Ascending aorta (tissue), 2 donors: ENCODE measurements around the gene PDZRN4. TPM values are rescaled to one million over a fixed set of nuclear protein-coding genes. Genes with fewer than 3 reads are reported as not detected.

Experiments
- DNase-seq, 2 donors: peaks; one replicate each; pipeline ENCODE4 v3.0.0-alpha.2; 2019; ENCODE audit warnings: low spot score in 2 of 2
- H3K27ac ChIP-seq, 2 donors: fragments of 200-600 bp; sonication (generic); one replicate each; pipeline ENCODE4 v1.5.1; 2016 to 2017; ENCODE audit warnings: mild to moderate bottlenecking in 1 of 2
- H3K27me3 ChIP-seq: fragments of 200-600 bp; sonication (generic); one replicate; pipeline ENCODE4 v1.5.1; 2017
- H3K36me3 ChIP-seq, 2 donors: fragments of 200-600 bp; sonication (generic); one replicate each; pipeline ENCODE4 v1.5.1; 2016
- H3K4me1 ChIP-seq, 2 donors: fragments of 200-600 bp; sonication (generic); one replicate each; pipeline ENCODE4 v1.5.1; 2016 to 2017; ENCODE audit warnings: mild to moderate bottlenecking in 1 of 2
- H3K4me3 ChIP-seq, 2 donors: fragments of 200-600 bp; sonication (generic); one replicate each; pipeline ENCODE4 v1.5.1; 2016 to 2017; ENCODE audit warnings: mild to moderate bottlenecking in 1 of 2
- H3K9me3 ChIP-seq, 2 donors: fragments of 200-600 bp; sonication (generic); one replicate each; pipeline ENCODE4 v1.5.1; 2016
- CTCF ChIP-seq, 3 experiments: fragments of 200-600 bp in 2 of 3; fragments of 450-650 bp in 1 of 3; sonication (generic) in 2 of 3; IDR thresholded peaks; one replicate each; pipeline ENCODE4 v1.5.1; 2016 to 2019; ENCODE audit warnings: antibody characterized with exemption in 3 of 3, mild to moderate bottlenecking in 1 of 3, moderate library complexity in 1 of 3
- intact Hi-C: fragments of 100-400 bp; cut with DNase I; formaldehyde crosslinking; loops from one replicate; pipeline ENCODE4 v1.15.1; 2023
- total RNA-seq: library from RNA; depleted of rRNA; stranded (reverse); fragments of >200 nt; gene quantifications from one replicate; pipeline ENCODE4 v1.1.0, GENCODE V29; 2016

Gene PDZRN4
- total RNA-seq, 1 donor from 2014 or later, result 1.3 TPM

GRCh38 chr12:41224066-41224465 is 35.9 kb downstream of the PDZRN4 start:
- Histone ChIP-seq H3K27me3 (no peaks in the 10 kb centered on the region), H3K27ac (no peak overlapping the region)

GRCh38 chr12:41225179-41225578 is 37.1 kb downstream of the PDZRN4 start:
- DNase-seq, result no peak
- no peak for TF ChIP-seq CTCF (IDR thresholded peaks at IDR 0.05)
- no peaks in the 10 kb centered on the region for H3K4me1 ChIP-seq
- intact Hi-C loops, result no loop called here
- H3K9me3 ChIP-seq, result no peaks in the 10 kb centered on the region
- H3K27ac ChIP-seq, result no peak overlapping the region
- no peaks in the 10 kb centered on the region for H3K36me3 ChIP-seq
- no peak overlapping the region for H3K4me3 ChIP-seq
- no peaks in the 10 kb centered on the region for H3K27me3 ChIP-seq

More at GRCh38 chr12:41224066-41224465, 35.9 kb downstream of the PDZRN4 start:
- H3K36me3 ChIP-seq, result no peaks in the 10 kb centered on the region
- H3K4me3 ChIP-seq, result no peak overlapping the region
- intact Hi-C loops, result no loop called here
- no peak for DNase-seq
- no peak for TF ChIP-seq CTCF (IDR thresholded peaks at IDR 0.05)
- no peaks in the 10 kb centered on the region for H3K9me3 ChIP-seq
- H3K4me1 ChIP-seq, result no peaks in the 10 kb centered on the region

GRCh38 chr12:41228066-41228820 is 40.1 kb downstream of the PDZRN4 start:
- no peak overlapping the region for H3K27ac ChIP-seq
- no peak for DNase-seq
- no peaks in the 10 kb centered on the region for H3K36me3 ChIP-seq
- no peaks in the 10 kb centered on the region for H3K4me1 ChIP-seq
- intact Hi-C loops, result no loop called here
- H3K4me3 ChIP-seq, result no peak overlapping the region
- TF ChIP-seq CTCF (IDR thresholded peaks at IDR 0.05), result no peak
- H3K27me3 ChIP-seq, result no peaks in the 10 kb centered on the region
- no peaks in the 10 kb centered on the region for H3K9me3 ChIP-seq

- H3K27me3 ChIP-seq, result no peaks in the 10 kb centered on the region
- no peak for DNase-seq
- H3K9me3 ChIP-seq, result no peaks in the 10 kb centered on the region
- H3K36me3 ChIP-seq, result no peaks in the 10 kb centered on the region
- intact Hi-C loops, result no loop called here
- H3K4me3 ChIP-seq, result no peak overlapping the region
- H3K27ac ChIP-seq, result no peak overlapping the region
- H3K4me1 ChIP-seq, result no peaks in the 10 kb centered on the region
- TF ChIP-seq CTCF (IDR thresholded peaks at IDR 0.05), result no peak
Observed at GRCh38 chr12:41230756-41231155, 42.6 kb downstream of the PDZRN4 start.

- Histone ChIP-seq H3K27ac (no peak overlapping the region), H3K36me3 (no peaks in the 10 kb centered on the region), H3K27me3 (no peaks in the 10 kb centered on the region), H3K4me1 (no peaks in the 10 kb centered on the region), H3K4me3 (no peak overlapping the region), H3K9me3 (no peaks in the 10 kb centered on the region)
- DNase-seq, result no peak
- intact Hi-C loops, result no loop called here
- TF ChIP-seq CTCF (IDR thresholded peaks at IDR 0.05), result no peak
Observed at GRCh38 chr12:41234692-41235091, 46.6 kb downstream of the PDZRN4 start.
